ENCODE results near the gene NOL4L.

Gene NOL4L

GRCh38 chr20:32539817-32540675 is 45.1 kb downstream of the NOL4L start:
- no peak for DNase-seq (ENCODE audit: low read depth)

- DNase-seq (ENCODE audit: low read depth): no peak
These were observed 45.9 kb downstream of the NOL4L start for GRCh38 chr20:32539026-32539816.

- DNase-seq (ENCODE audit: low read depth): no peak
These were observed 46.6 kb downstream of the NOL4L start for GRCh38 chr20:32538526-32538939.

GRCh38 chr20:32537657-32538525 is 47.2 kb downstream of the NOL4L start:
- DNase-seq (ENCODE audit: low read depth): no peak

GRCh38 chr20:32536851-32537656 is 48.1 kb downstream of the NOL4L start:
- no peak for DNase-seq (ENCODE audit: low read depth)

- no peak for DNase-seq (ENCODE audit: low read depth)
These were observed 48.9 kb downstream of the NOL4L start for GRCh38 chr20:32535953-32536823.

GRCh38 chr20:32535316-32535952 is 49.7 kb downstream of the NOL4L start:
- DNase-seq (ENCODE audit: low read depth): no peak

GRCh38 chr20:32534661-32535240 is 50.4 kb downstream of the NOL4L start:
- no peak for DNase-seq (ENCODE audit: low read depth)

- DNase-seq (ENCODE audit: low read depth): no peak
These were observed 51.4 kb downstream of the NOL4L start for GRCh38 chr20:32533732-32534131.

GRCh38 chr20:32532246-32532645 is 52.9 kb downstream of the NOL4L start:
- no peak for DNase-seq (ENCODE audit: low read depth)

GRCh38 chr20:32528905-32529670 is 56.0 kb downstream of the NOL4L start:
- DNase-seq (ENCODE audit: low read depth): no peak

- DNase-seq (ENCODE audit: low read depth): no peak
These were observed 56.8 kb downstream of the NOL4L start for GRCh38 chr20:32528171-32528891.

GRCh38 chr20:32527447-32528055 is 57.6 kb downstream of the NOL4L start:
- DNase-seq (ENCODE audit: low read depth): no peak

GRCh38 chr20:32527052-32527446 is 58.1 kb downstream of the NOL4L start:
- no peak for DNase-seq (ENCODE audit: low read depth)

- DNase-seq (ENCODE audit: low read depth): no peak
These were observed 58.6 kb downstream of the NOL4L start for GRCh38 chr20:32526541-32526940.

GRCh38 chr20:32526125-32526524 is 59.0 kb downstream of the NOL4L start:
- no peak for DNase-seq (ENCODE audit: low read depth)

- DNase-seq (ENCODE audit: low read depth): no peak
These were observed 60.2 kb downstream of the NOL4L start for GRCh38 chr20:32524829-32525501.
